HG03060 (cell line): ENCODE data around the gene PRKAG2.

Experiments
- ATAC-seq: cut with Tn5 transposase; IDR thresholded peaks from one replicate; pipeline ENCODE4 v1.9.1; 2021; ENCODE audit warnings: low read depth, moderate number of reproducible peaks; ENCODE audit not compliant: unreplicated experiment

Gene PRKAG2

DNA sequence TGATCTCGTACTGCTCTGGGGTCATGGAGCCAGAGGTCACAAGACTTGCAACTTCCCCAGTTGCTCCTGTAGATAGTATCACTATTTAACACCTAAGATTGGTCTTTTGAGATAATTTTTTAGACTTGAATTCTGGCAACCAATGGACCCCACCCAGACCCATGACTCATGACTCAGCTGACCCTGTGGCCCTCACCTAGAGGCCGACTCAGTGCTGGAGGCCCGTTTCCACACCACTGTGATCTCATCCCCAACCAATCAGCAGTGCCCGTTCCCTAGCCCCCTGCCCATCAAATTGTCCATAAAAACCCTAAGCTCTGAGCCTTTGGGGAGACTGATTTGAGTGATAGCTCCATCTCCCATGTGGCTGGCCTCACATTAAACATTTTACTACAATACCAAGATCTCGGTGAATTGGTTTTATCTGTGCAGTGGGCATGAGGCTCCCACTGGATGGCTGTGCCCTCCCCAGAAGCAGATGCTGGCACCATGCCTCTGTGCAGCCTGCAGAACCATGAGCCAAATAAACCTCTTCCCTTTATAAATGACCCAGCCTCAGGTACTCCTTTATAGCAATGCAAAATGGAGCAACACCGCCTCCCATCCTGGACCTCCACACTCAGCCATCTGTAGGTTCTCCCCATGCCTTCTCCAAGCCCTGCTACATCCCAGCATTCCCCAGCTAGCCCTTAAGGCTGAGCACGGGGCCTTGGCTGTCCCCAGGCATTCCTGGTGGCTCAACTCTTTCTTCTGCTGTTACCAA lies 98.8 kb downstream of the PRKAG2 start:
- no peak for ATAC-seq

DNA sequence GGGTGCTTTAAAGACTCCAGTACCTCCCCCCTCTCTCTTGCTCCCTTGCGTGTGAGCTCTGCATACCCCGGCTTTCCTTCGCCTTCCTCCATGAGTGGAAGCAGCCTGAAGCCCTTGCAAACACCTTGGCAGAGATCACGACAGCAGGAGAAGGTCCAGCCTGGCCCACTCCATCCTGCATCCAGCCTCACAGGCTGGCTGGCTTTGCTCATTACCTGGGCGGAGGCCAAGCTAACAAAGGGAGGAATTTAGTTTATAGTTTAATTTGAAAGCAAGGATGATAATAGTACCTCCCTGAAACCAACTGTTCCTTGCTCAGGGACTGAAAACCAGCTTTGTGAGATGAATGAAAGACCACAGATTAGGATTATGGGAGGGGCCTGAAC lies 99.4 kb downstream of the PRKAG2 start:
- ATAC-seq = no peak

DNA sequence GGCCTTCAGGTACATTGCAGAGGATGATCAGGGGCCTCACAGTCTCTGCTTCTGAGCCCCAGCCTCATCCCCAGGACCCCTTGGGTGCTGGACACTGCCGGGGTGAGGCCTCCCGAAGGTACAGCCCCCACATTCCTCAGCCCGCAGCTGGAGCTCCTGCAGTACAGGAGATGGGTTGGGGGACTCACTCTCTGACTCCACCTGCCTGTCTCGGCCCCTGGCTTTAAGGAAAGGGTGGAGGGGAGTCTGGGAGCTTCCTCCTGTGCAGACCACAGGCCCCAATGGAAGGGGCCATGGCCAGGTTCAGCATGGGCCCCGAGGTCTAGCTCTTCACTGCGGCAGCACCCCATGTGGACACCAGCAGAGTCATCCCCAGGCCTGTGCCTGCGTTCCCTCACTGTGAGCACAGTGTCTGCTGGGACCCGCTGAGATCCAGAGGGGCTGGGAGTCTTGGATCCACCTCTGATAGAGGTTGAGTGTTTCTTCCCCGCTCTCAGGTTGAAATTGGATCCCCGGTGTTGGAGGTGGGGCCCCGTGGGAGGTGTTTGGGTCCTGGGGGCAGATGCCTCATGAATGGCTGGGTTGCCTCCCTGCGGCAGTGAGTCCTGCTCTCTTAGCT lies 99.9 kb downstream of the PRKAG2 start:
- ATAC-seq = no peak

DNA sequence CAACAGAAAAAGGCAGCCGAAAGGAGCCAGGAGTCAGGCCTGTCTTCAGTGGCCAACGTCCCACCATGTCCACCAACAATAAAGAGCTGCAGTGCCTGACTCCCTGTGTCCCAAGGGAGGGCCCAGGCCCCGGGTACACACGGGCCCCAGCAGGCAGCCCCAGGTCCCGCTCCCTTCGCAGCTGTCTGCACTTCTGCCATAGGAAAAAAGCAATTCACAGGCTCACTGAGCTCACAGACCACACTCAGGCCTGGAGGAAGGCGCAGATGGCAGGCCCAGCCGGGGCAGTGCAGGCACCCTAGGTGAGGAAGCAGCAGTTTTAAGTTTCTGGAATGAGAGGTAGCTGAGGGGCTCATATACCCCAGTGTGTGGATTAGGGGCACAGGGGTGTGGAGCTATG lies 100.5 kb downstream of the PRKAG2 start:
- no peak for ATAC-seq

DNA sequence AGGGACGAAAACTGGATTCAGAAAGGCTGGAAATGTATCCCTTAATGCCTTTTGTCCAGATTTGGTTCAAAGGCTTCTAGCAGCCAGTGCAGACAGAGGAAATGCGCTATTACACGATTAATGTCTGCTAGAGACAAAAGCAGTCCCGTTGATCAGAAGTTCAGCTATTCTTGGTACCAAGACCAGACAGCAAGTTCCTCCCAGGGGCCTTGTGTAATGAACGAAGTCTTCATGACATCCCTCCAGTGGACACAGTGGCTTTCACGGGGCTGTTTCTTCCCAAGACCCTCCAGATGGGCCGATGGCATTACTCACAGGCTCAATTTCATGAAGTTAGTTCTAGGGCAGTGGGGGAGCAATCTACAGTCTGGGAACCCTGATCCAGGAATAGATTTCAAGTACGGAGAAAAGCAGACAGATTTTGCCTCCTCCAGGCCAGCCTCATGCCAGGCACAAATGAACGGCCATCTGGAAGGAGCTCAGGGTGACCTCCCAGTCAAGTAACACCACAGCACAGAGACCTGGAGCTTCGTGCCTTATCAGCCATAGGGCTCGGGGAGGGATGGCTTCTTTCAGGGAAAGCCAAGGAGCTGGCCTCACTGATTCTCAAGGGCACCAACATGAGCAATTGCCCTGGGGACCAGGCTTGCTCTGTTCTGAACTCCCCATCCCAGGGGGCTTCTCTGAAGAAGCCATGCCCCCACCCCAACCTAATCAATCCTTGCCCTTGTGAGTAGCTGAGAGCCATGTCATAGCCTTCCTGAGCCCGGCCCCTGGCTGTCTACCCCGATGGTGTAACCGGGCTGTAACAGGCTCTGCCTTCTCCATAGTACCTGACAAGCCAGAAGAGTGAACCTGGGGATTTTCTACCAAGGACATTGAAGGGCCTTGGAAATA lies 101.1 kb downstream of the PRKAG2 start:
- no peak for ATAC-seq

DNA sequence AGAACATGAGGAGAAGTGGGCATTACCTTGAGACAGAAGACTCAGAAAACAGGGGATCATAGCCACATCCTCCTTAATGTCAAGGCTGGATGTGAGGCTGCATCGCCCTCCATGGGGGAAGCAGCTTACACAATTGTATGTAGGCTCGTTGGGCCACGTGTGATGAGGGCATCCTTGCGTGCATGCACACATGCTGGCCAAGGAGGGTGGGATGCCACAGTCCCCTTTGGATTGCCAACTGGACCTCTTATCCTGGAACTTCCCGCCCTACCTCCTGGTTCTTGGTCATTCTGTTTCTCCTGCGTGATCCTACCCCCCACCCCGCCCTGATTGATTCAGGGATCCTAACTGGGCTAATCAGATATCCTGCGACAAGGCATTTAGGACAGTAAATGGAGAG lies 102.0 kb downstream of the PRKAG2 start:
- no peak for ATAC-seq

DNA sequence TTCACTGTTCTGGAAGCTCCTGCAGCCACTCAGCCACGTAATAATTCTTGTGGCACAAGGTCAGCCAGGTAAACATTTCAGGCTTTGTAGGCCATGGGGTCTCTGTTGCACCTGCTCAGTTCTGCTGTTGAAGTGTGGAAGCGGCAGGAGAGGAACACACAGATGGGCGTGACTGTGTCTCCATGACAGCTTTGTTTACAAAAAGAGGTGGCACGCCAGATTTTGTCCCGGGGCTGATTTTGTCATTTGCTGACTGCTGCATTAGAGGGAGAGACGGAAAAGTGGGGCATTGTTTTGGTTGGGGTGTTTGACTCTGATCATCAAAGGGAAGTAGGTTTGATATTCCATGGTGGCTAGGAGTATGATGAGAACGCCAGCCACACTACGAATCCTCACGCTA lies 103.1 kb downstream of the PRKAG2 start:
- ATAC-seq = no peak

DNA sequence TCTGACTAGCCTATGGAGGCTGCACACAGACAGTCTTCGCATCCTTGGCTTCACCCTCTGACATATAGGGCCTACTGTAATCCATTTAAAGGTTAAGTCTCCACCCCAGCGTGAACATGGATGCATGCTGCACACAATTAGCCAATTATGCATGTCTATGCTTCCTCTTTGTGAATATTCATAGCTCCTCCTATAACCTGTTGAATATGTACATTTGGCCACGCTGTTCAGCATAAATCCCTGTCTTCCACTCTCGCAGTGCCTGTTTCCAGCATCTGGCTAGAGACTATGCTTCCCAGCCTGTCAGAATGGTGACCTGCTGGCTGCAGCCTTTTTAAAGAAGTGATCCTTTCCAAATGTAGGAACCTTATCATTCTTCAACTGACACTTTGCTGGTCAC lies 106.7 kb downstream of the PRKAG2 start:
- ATAC-seq = no peak

DNA sequence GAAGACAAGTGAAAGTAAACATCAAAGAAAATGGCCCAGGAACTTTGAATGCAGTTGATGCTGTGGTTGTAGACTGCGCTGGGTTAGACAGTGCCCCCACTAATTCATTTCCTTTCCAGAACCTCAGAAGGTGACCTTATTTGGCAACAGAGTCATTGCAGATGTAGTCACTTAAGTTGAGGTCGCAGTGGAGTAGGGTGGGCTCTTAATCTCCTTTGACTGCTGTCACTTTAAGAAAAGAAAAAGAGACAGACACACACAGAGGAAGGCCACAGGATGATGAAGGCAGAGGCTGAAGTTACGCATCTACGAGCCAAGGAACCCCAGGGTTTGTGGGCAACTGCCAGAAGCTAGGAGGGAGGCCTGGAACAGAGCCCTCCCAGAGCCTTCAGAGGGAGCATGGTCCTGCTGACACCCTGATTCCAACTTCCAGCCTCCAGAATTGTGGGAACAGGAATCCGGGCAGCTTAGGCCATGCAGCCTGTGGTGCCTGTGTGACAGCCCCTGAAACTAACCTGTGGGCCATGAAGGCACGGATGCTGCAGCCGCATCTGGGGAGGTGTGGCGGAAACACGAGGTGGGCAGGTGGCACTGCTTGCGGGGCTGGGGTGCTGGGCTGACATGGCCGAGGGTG lies 107.6 kb downstream of the PRKAG2 start:
- no peak for ATAC-seq

DNA sequence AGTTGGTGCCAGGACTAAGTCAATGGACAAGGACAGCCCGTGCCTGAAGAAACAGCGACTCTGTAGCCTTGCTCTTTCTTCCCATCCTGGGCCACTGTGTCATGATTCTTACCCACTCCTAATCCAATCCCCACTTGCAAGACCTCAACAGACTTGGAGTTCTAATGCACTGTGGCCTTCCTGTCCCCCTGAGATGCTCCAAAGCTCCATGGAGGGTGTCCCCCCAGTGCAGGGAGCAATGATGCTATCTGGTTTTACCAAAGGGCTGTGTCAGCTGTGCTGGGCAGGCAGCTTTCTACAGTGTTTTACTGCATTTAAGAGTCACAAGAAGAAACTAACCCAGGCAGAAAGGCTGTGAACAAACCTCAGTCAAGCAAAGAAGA lies 108.1 kb downstream of the PRKAG2 start:
- no peak for ATAC-seq

DNA sequence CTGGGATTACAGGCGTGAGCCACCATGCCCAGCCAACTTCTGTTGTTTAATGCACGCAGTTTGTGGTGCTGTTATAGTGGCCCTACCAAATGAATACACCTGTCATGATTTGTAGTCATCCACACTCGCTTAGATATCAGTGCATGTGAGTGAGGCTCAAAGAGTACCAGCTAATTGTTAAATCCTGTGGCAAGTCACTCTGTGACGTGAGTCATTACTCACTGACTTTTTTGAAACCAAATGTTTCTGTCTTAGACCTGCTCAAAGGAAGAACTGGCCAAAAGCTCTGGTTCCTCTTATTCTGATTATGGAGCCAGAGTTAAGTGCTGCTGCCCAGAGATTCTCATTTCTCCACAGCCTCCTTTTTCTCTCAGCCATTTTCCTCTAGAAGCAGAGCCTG lies 109.4 kb downstream of the PRKAG2 start:
- no peak for ATAC-seq

DNA sequence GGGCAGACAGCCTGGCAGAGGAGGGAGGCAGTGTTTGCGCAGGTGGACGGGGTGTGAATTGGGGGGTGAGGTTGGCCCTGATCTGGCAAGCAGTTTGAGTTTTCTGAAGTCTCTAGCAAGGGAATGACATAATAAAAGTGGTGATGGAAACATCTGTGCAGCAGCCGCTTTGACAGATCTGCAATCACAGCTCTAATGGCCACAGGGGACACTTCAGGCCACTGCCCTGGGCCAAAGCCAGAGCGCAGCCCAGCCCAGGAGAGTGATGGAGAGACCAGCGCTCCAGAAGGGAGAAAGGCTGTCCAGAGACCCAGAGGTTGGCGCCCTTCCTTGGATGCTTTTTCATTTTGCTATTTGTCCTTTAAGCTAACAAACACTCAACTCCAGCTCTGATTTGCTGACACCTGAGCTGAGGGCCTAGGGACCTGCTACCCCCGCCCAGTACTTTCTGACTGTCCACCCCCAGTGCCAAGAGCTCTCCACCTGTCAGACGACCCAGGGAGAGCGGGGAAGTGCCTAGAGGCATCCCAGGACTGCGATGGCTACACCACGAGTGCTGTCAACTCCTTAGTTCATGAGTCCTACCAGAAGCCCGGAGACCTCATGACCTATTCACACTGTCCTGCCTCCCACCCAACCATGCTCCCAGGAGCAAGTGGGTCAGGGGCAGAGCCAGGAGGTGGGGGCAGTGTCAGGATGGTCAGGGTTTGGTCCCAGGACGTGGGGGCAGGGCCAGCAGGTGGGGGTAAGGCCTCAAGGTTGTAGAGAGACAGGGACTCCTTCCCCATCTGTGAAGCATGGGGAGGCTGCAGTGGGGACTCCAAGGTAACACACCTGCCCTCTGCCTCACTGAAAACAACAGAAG lies 112.6 kb downstream of the PRKAG2 start:
- ATAC-seq = no peak

DNA sequence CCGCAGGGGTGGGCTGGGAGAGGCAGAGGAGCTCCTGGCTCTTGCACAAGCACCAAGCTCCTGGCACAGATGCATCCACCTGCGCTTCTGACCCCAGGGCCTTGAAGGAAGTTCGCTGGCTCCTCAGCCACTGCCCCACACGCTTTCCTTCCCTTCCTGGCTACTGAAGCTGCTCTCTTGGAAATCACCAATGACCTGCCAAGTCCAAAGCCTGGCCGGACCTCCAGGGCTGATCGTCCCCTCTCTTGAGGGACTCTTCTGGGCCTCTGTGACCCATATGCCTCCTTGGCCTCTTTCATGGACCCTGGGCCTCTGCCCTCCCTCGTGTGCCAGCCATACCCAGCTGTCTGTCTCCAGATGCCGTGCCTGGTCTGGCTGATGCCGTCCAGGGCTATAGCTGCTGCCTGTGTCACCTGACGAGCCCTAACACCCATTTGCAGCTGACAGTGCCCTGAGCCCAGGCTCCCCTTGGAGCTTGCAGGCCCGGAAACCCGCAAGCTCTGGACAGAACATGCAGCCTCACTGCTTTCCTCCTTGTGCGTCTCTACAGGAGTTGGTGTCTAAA lies 113.4 kb downstream of the PRKAG2 start:
- ATAC-seq = no peak

DNA sequence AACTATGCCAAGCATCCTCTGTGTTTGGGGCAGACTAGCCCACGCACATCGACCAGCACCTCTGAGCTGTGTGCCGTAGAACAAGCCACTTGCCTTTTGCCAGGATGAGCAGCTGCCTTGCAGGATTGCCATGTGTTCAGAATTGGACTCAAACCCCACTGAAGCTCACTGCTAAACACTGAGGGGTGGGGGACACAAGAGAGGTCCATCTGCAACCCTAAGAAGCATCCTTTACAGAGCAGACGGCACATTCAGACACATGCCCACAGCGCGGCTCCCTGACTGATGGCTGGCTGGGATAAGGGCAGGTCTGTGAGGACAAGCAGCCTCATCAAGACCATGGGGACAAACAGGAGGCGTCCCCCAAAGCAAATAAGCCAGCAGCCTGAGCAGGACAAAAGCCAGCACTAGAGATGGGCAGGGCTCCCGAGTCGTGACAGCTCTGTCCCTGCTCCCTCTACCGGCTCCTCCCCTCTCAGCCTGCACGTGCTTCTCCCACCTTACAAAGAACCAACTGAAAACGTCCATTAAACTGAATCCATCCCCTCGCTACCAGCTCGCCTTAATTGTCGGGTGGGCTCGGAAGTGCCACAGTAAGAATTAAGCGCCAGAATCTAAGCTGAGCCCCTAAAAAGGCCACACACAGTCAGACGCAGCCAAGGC lies 114.2 kb downstream of the PRKAG2 start:
- ATAC-seq = no peak

DNA sequence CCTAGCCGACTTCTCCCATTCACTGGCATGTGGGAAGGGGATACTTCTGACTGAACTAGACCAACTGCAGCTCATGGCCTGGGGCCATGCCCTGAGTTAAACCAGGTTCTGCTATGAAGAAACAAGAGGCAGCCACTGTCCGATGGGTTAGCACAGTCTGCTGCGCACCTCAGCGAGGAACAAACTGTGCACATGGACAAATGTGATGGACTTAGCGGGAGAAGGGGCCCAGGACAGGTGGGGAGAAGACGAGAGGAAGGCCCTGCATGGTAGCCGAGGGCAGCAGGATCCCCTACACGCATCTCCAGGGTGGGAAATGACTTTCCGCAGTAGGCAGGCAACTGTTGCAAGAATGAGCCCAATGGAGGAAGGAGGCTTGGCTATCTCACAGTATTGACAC lies 115.0 kb downstream of the PRKAG2 start:
- no peak for ATAC-seq

DNA sequence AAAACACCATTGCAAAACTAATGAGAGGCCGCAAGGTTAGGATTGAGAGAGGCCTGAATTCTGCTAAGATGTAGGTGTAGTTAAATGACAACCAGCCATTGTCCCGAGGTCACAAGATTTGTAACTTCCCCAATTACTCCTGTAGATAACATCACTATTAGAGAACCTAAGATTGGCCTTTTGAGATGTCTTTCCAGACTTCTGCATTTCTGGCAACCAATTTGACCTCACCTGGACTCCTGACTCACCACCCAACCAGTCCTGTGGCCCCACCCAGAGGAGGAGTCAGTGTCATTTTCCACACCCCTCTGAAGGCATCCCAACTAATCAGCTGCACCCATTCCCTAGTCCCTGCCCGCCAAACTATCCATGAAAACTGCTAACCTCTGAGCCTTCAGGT lies 115.7 kb downstream of the PRKAG2 start:
- ATAC-seq = no peak

DNA sequence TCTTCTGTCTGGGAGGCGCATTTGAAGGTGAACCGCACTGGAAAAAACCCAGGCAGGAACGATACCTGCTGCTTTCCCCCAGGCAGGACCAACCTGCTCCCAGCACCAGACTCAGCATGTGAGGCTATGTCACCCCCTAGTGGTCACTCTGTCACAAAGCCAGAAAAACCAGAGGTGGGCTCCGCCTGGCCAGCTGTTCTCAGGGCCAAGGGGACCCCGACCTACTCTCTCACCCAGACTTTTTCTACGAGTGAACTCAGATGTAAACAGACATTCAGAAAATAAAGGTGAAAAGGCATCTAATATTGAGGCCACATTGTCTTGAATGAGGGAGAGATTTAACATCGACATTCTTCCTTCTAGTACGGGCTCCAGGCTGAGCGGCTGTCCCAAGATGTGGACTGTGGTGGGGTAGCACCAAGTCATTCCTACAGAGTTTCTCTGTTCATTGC lies 117.3 kb downstream of the PRKAG2 start:
- ATAC-seq = no peak

DNA sequence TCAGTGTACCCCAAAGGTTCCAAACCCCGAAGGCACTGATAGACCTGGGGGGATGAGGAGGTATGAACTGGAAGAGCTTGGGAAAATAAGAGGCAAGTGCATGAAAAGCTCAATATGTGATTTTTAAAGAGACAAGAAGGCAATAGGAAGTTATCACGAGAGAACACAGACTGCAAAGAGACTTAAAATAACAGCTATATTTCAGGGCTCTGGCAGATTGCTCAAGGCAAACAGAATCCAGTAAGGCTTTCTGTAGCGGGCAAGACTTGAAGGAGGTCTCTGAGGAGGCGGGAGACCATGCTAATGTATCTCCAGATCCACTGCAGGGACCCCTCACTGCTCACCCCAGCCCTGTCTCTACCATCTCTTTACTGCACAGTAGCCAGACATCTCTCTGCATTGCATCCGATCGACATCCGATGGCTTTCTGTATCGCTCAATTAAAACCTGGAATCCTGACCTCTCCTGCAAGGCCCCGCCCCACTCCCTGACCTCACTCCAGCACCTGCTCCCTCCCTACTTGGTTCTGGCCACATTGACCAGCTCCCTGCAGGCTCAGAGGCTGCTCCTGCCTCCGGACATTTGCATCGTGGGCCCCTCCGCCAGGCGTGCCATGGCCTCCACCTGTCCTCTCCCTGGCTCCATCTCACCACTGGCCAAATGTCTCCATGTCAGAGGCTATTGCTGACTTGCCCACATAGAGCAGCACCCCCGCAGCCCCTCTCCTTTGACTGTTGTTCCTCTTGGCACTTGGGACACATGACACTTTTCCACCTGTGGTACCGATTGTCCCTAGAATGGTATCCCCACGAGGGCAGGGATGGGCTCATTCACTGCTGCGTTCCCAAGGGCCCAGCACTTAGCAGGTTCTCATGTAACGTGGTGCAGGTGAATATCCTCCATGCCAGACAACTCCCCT lies 118.0 kb downstream of the PRKAG2 start:
- ATAC-seq = no peak
